Left cardiac atrium (tissue), 4 donors: ENCODE results near the gene TMEM255B. TPM values are rescaled to one million over a fixed set of nuclear protein-coding genes. Genes with fewer than 3 reads are reported as not detected.
A peak's percentile ranks its signal among the peaks of the same experiment; 100 is the strongest.
"Not testable (repeated sequence)": the region's sequence is repeated elsewhere in the genome, so short reads cannot be mapped to it uniquely, and the experiment has no call there.

ENCODE experiments used
- ATAC-seq, 2 donors: fragments of 200-7000 bp; cut with Tn5 transposase; one replicate each; pipeline ENCODE4 v1.9.1; 2020; ENCODE audit warnings: mild to moderate bottlenecking in 2 of 2, moderate library complexity in 2 of 2
- DNase-seq: peaks from one replicate; pipeline ENCODE4 v3.0.0-alpha.2; 2020
- intact Hi-C, 2 donors: fragments of 100-400 bp; cut with DNase I; formaldehyde crosslinking; loops; one replicate each; pipeline versions ENCODE4 v1.14.1 to v1.15.1; 2022 to 2023
- total RNA-seq, 2 donors: library from RNA; stranded (reverse); fragmentation: NEBNext Ultra II Directional; extraction: Animal tissue kit (Norgen Biotek cat#: 25700); gene quantifications; one replicate each; pipeline ENCODE4 v1.2.1, GENCODE V29; 2021
- donor health status: DM: no; HTN: yes; CAD: no.
- donor health status: DM: no; HTN: yes; CAD: no; lungs with severe emphysema.
- donor health status: DM: yes; HTN: yes; CAD: no.
- donor health status: Dilated cardiomyopathy.

Gene TMEM255B
- total RNA-seq, 2 donors from 2014 or later, result 10.5 to 14.1 TPM

- ATAC-seq, result peak; percentile 44 to 56
- DNase-seq, result no peak
- intact Hi-C loops, result no loop called here
Observed at GRCh38 chr13:113777311-113778260, 18.6 kb downstream of the TMEM255B start.

GRCh38 chr13:113781571-113781970 is 22.5 kb downstream of the TMEM255B start:
- intact Hi-C loops, result no loop called here
- no peak for ATAC-seq
- no peak for DNase-seq

- intact Hi-C loops, result no loop called here
- ATAC-seq (no peak), DNase-seq (no peak)
Observed at GRCh38 chr13:113782472-113782871, 23.4 kb downstream of the TMEM255B start.

GRCh38 chr13:113783200-113783881 is 24.3 kb downstream of the TMEM255B start:
- DNase-seq (no peak), ATAC-seq (no peak)
- intact Hi-C loops, result no loop called here

GRCh38 chr13:113783966-113784644 is 25.1 kb downstream of the TMEM255B start:
- intact Hi-C loops, result no loop called here
- DNase-seq (no peak), ATAC-seq (no peak)

- intact Hi-C loops, result no loop called here
- ATAC-seq, result no peak
- no peak for DNase-seq
Observed at GRCh38 chr13:113784645-113785024, 25.6 kb downstream of the TMEM255B start.

- intact Hi-C loops, result no loop called here
- no peak for DNase-seq
- no peak for ATAC-seq
Observed at GRCh38 chr13:113785051-113786010, 26.3 kb downstream of the TMEM255B start.

GRCh38 chr13:113786262-113786841 is 27.3 kb downstream of the TMEM255B start:
- ATAC-seq (no peak), DNase-seq (no peak)
- intact Hi-C loops, result no loop called here

- ATAC-seq (no peak), DNase-seq (no peak)
- intact Hi-C loops, result no loop called here
Observed at GRCh38 chr13:113787694-113788093, 28.7 kb downstream of the TMEM255B start.

GRCh38 chr13:113788413-113789135 is 29.5 kb downstream of the TMEM255B start:
- no peak for DNase-seq
- intact Hi-C loops, result no loop called here
- ATAC-seq, result no peak

- DNase-seq (no peak), ATAC-seq (no peak)
- intact Hi-C loops, result no loop called here
Observed at GRCh38 chr13:113789167-113789566, 30.1 kb downstream of the TMEM255B start.

- ATAC-seq, DNase-seq, intact Hi-C loops: not testable (repeated sequence)
Observed at GRCh38 chr13:113789931-113790330, 30.9 kb downstream of the TMEM255B start.

- no peak for ATAC-seq
- no peak for DNase-seq
- intact Hi-C loops, result no loop called here
Observed at GRCh38 chr13:113791226-113791625, 32.2 kb downstream of the TMEM255B start.

- intact Hi-C loops, result no loop called here
- no peak for ATAC-seq
- no peak for DNase-seq
Observed at GRCh38 chr13:113791761-113792160, 32.7 kb downstream of the TMEM255B start.

- DNase-seq (no peak), ATAC-seq (no peak)
- intact Hi-C loops, result no loop called here
Observed at GRCh38 chr13:113792236-113792770, 33.3 kb downstream of the TMEM255B start.

GRCh38 chr13:113792886-113793717 is 34.1 kb downstream of the TMEM255B start:
- no peak for ATAC-seq
- DNase-seq, result no peak
- intact Hi-C loops, result no loop called here

- ATAC-seq (no peak), DNase-seq (no peak)
- intact Hi-C loops, result no loop called here
Observed at GRCh38 chr13:113793718-113794085, 34.7 kb downstream of the TMEM255B start.
